Astrocyte (in vitro differentiated cells and primary cell): ENCODE measurements around the gene PPARG. TPM values are rescaled to one million over a fixed set of nuclear protein-coding genes. Genes with fewer than 3 reads are reported as not detected.
"Not testable (repeated sequence)": the region's sequence is repeated elsewhere in the genome, so short reads cannot be mapped to it uniquely, and the experiment has no call there.

Experiments
- DNase-seq: peaks from one replicate; pipeline ENCODE4 v3.0.0-alpha.2; 2010; ENCODE audit warnings: low read depth
- FAIRE-seq: peaks from 2 replicates; lab custom pipeline; 2011; peaks lifted over from hg19 to GRCh38; lab: Jason Lieb, UNC
- H2AFZ ChIP-seq: 2 replicates; pipeline ENCODE4 v1.6.0; 2012; ENCODE audit warnings: low read depth, low read length, inconsistent platforms
- H3K27ac ChIP-seq: 2 replicates; pipeline ENCODE4 v1.5.1; 2011; ENCODE audit warnings: low read depth, low read length, inconsistent platforms
- H3K27me3 ChIP-seq: 2 replicates; pipeline ENCODE4 v1.6.0; 2011; ENCODE audit warnings: low read length, inconsistent platforms; ENCODE audit not compliant: insufficient read depth
- H3K36me3 ChIP-seq: 2 replicates; pipeline ENCODE4 v1.5.1; 2011; ENCODE audit warnings: low read length, inconsistent platforms; ENCODE audit not compliant: insufficient read depth
- H3K4me1 ChIP-seq: 2 replicates; pipeline ENCODE4 v1.5.1; 2011; ENCODE audit warnings: low read length, inconsistent platforms; ENCODE audit not compliant: insufficient read depth
- H3K4me2 ChIP-seq: 2 replicates; pipeline ENCODE4 v1.6.0; 2012; ENCODE audit warnings: low read length, inconsistent platforms
- H3K4me3 ChIP-seq: 2 replicates; pipeline ENCODE4 v1.5.1; 2011; ENCODE audit warnings: low read depth, mild to moderate bottlenecking, low read length, inconsistent platforms; ENCODE audit not compliant: insufficient read depth
- H3K79me2 ChIP-seq: 2 replicates; pipeline ENCODE4 v1.6.0; 2012; ENCODE audit warnings: mild to moderate bottlenecking, low read length, inconsistent platforms; ENCODE audit not compliant: insufficient read depth
- H3K9ac ChIP-seq: 2 replicates; pipeline ENCODE4 v1.6.0; 2012; ENCODE audit warnings: mild to moderate bottlenecking, low read length, inconsistent platforms
- H3K9me3 ChIP-seq: 2 replicates; pipeline ENCODE4 v1.5.1; 2012; ENCODE audit warnings: low read depth, mild to moderate bottlenecking, low read length, inconsistent platforms; ENCODE audit not compliant: insufficient read depth
- H4K20me1 ChIP-seq: 2 replicates; pipeline ENCODE4 v1.6.0; 2012; ENCODE audit warnings: low read length, inconsistent platforms; ENCODE audit not compliant: insufficient read depth
- H3K27ac Mint-ChIP-seq: one replicate; pipeline ENCODE4 v1.8.0; 2021; ENCODE audit warnings: mild to moderate bottlenecking, mixed read lengths; ENCODE audit not compliant: unreplicated experiment
- H3K27me3 Mint-ChIP-seq: one replicate; pipeline ENCODE4 v1.8.0; 2021; ENCODE audit warnings: low read depth, mixed read lengths; ENCODE audit not compliant: unreplicated experiment
- H3K36me3 Mint-ChIP-seq: one replicate; pipeline ENCODE4 v1.8.0; 2021; ENCODE audit warnings: low read depth, mixed read lengths; ENCODE audit not compliant: unreplicated experiment
- H3K4me1 Mint-ChIP-seq: one replicate; pipeline ENCODE4 v1.8.0; 2021; ENCODE audit warnings: low read depth, mixed read lengths; ENCODE audit not compliant: unreplicated experiment
- H3K4me3 Mint-ChIP-seq: one replicate; pipeline ENCODE4 v1.8.0; 2021; ENCODE audit warnings: mild to moderate bottlenecking, moderate library complexity, mixed read lengths; ENCODE audit not compliant: unreplicated experiment
- H3K9me3 Mint-ChIP-seq: one replicate; pipeline ENCODE4 v1.8.0; 2021; ENCODE audit warnings: mild to moderate bottlenecking, mixed read lengths; ENCODE audit not compliant: unreplicated experiment
- CTCF ChIP-seq: IDR thresholded peaks from 2 replicates; pipeline ENCODE4 v1.5.1; 2011; ENCODE audit warnings: low read depth, mild to moderate bottlenecking, inconsistent platforms, low read length, moderate library complexity; ENCODE audit not compliant: insufficient read depth
- EZH2 ChIP-seq: IDR thresholded peaks from 2 replicates; pipeline ENCODE4 v1.6.1; 2012; ENCODE audit warnings: mild to moderate bottlenecking, low read length, inconsistent platforms; ENCODE audit not compliant: insufficient read depth
- total RNA-seq: library from RNA; stranded (reverse); gene quantifications from 2 replicates; pipeline ENCODE4 v1.2.1, GENCODE V29; 2021

The PPARG gene
- total RNA-seq, 1 donor from 2014 or later, result 4.4 TPM

GRCh38 chr3:12446298-12446697 is 157.4 kb downstream of the PPARG start:
- Mint-ChIP-seq H3K27me3 (peaks cover 43% of the 10 kb centered on the region), H3K4me1 (peaks cover 15% of the 10 kb centered on the region), H3K9me3 (peaks cover 4% of the 10 kb centered on the region), H3K27ac (no peak overlapping the region), H3K36me3 (no peaks in the 10 kb centered on the region), H3K4me3 (no peak overlapping the region)
- no peaks in the 10 kb centered on the region for H3K9me3 ChIP-seq
- no peak overlapping the region for H3K9ac ChIP-seq
- no peak overlapping the region for H3K4me2 ChIP-seq
- FAIRE-seq, result no peak
- H3K4me3 ChIP-seq, result no peak overlapping the region
- H3K36me3 ChIP-seq, result no peaks in the 10 kb centered on the region
- peaks cover 34% of the 10 kb centered on the region for H3K4me1 ChIP-seq
- no peak overlapping the region for H3K27ac ChIP-seq
- H3K27me3 ChIP-seq, result no peaks in the 10 kb centered on the region
- no peak overlapping the region for H2AFZ ChIP-seq
- DNase-seq, result no peak
- TF ChIP-seq CTCF, result no peak
- TF ChIP-seq EZH2, result no peak
- no peaks in the 10 kb centered on the region for H3K79me2 ChIP-seq
- no peaks in the 10 kb centered on the region for H4K20me1 ChIP-seq

- Mint-ChIP-seq H3K27me3 (peaks cover 36% of the 10 kb centered on the region), H3K36me3 (no peaks in the 10 kb centered on the region), H3K4me1 (peaks cover 15% of the 10 kb centered on the region), H3K4me3 (no peak overlapping the region), H3K27ac (no peak overlapping the region), H3K9me3 (peaks cover 9% of the 10 kb centered on the region)
- Histone ChIP-seq H3K36me3 (no peaks in the 10 kb centered on the region), H3K4me1 (peaks cover 29% of the 10 kb centered on the region), H3K79me2 (no peaks in the 10 kb centered on the region), H3K9me3 (no peaks in the 10 kb centered on the region), H3K4me3 (no peak overlapping the region), H3K27ac (no peak overlapping the region), H3K9ac (no peak overlapping the region), H3K4me2 (no peak overlapping the region), H2AFZ (no peak overlapping the region), H3K27me3 (no peaks in the 10 kb centered on the region), H4K20me1 (no peaks in the 10 kb centered on the region)
- FAIRE-seq, result no peak
- TF ChIP-seq CTCF (no peak), EZH2 (no peak)
- DNase-seq, result no peak
Measured at GRCh38 chr3:12447075-12447474, 158.2 kb downstream of the PPARG start.

GRCh38 chr3:12448404-12449202 is 159.7 kb downstream of the PPARG start:
- not testable (repeated sequence) for H2AFZ ChIP-seq, H3K4me2 ChIP-seq, H3K4me1 Mint-ChIP-seq, H3K9me3 Mint-ChIP-seq, H3K27ac ChIP-seq, H3K79me2 ChIP-seq, H3K9ac ChIP-seq, H3K9me3 ChIP-seq, H3K36me3 ChIP-seq, H3K27ac Mint-ChIP-seq, H3K36me3 Mint-ChIP-seq, FAIRE-seq, H3K27me3 ChIP-seq, H4K20me1 ChIP-seq, DNase-seq, H3K4me3 Mint-ChIP-seq, H3K4me3 ChIP-seq
- H3K4me1 ChIP-seq, result peaks cover 20% of the 10 kb centered on the region
- H3K27me3 Mint-ChIP-seq, result peaks cover 33% of the 10 kb centered on the region
